H9 (cell line): Measurements from ENCODE around the gene PSME1. TPM values are rescaled to one million over a fixed set of nuclear protein-coding genes. Genes with fewer than 3 reads are reported as not detected.

Experiments
- DNase-seq: peaks from one replicate; pipeline ENCODE4 v3.0.0-alpha.2; 2017
- H2AFZ ChIP-seq: one replicate; pipeline ENCODE4 v1.6.1; 2013; ENCODE audit warnings: mild to moderate bottlenecking, low read length, control low read depth, moderate library complexity
- H2AK5ac ChIP-seq: 2 replicates; pipeline ENCODE4 v1.6.1; 2013; ENCODE audit warnings: low read length, control low read depth, mixed read lengths; ENCODE audit not compliant: insufficient read length
- H2BK120ac ChIP-seq: one replicate; pipeline ENCODE4 v1.6.1; 2013; ENCODE audit warnings: low read depth, mild to moderate bottlenecking, low read length, control low read depth, inconsistent platforms; ENCODE audit not compliant: poor library complexity, severe bottlenecking
- H2BK12ac ChIP-seq: 2 replicates; pipeline ENCODE4 v1.6.1; 2013; ENCODE audit warnings: low read length, control low read depth, mixed read lengths, low read depth; ENCODE audit not compliant: insufficient read length
- H2BK15ac ChIP-seq: 2 replicates; pipeline ENCODE4 v1.6.1; 2013; ENCODE audit warnings: low read depth, low read length, control low read depth
- H2BK20ac ChIP-seq: one replicate; pipeline ENCODE4 v1.6.1; 2013; ENCODE audit warnings: low read depth, mild to moderate bottlenecking, low read length, control low read depth, inconsistent platforms; ENCODE audit not compliant: poor library complexity, severe bottlenecking
- H2BK5ac ChIP-seq: 2 replicates; pipeline ENCODE4 v1.6.1; 2013; ENCODE audit warnings: low read length, control low read depth, mixed read lengths; ENCODE audit not compliant: insufficient read length
- H3K14ac ChIP-seq: 2 replicates; pipeline ENCODE4 v1.6.1; 2013; ENCODE audit warnings: low read length, control low read depth; ENCODE audit not compliant: insufficient read depth
- H3K18ac ChIP-seq: 2 replicates; pipeline ENCODE4 v1.6.1; 2013; ENCODE audit warnings: low read depth, mild to moderate bottlenecking, mixed read lengths, low read length, control low read depth; ENCODE audit not compliant: insufficient read length
- H3K23ac ChIP-seq: 2 replicates; pipeline ENCODE4 v1.6.1; 2013; ENCODE audit warnings: low read length, control low read depth, mixed read lengths, low read depth; ENCODE audit not compliant: insufficient read length
- H3K23me2 ChIP-seq: 2 replicates; pipeline ENCODE4 v1.6.1; 2013; ENCODE audit warnings: low read depth, mild to moderate bottlenecking, mixed read lengths, low read length, control low read depth; ENCODE audit not compliant: insufficient read length, poor library complexity, severe bottlenecking
- H3K27ac ChIP-seq: 2 replicates; pipeline ENCODE4 v1.5.1; 2013; ENCODE audit warnings: low read length, control low read depth, mixed read lengths, low read depth; ENCODE audit not compliant: insufficient read length
- H3K27me3 ChIP-seq: 2 replicates; pipeline ENCODE4 v1.6.1; 2013; ENCODE audit warnings: low read length, control low read depth, inconsistent platforms; ENCODE audit not compliant: insufficient read depth
- H3K4ac ChIP-seq: 2 replicates; pipeline ENCODE4 v1.6.1; 2013; ENCODE audit warnings: low read depth, mild to moderate bottlenecking, control low read depth, inconsistent platforms, low read length, moderate library complexity
- H3K4me1 ChIP-seq: 2 replicates; pipeline ENCODE4 v1.6.1; 2013; ENCODE audit warnings: low read length, control low read depth, inconsistent platforms; ENCODE audit not compliant: insufficient read depth
- H3K4me2 ChIP-seq: 2 replicates; pipeline ENCODE4 v1.6.1; 2013; ENCODE audit warnings: low read length, control low read depth, mixed read lengths; ENCODE audit not compliant: insufficient read length, insufficient read depth
- H3K56ac ChIP-seq: 2 replicates; pipeline ENCODE4 v1.6.1; 2013; ENCODE audit warnings: low read depth, mild to moderate bottlenecking, mixed read lengths, low read length, control low read depth; ENCODE audit not compliant: insufficient read length
- H3K79me1 ChIP-seq: 2 replicates; pipeline ENCODE4 v1.6.1; 2013; ENCODE audit warnings: low read depth, mild to moderate bottlenecking, moderate library complexity, low read length, control low read depth, inconsistent platforms; ENCODE audit not compliant: insufficient read depth, poor library complexity, severe bottlenecking
- H3K79me2 ChIP-seq: 2 replicates; pipeline ENCODE4 v1.6.1; 2013; ENCODE audit warnings: low read length, control low read depth, inconsistent platforms; ENCODE audit not compliant: insufficient read depth
- H3K9ac ChIP-seq: 2 replicates; pipeline ENCODE4 v1.6.1; 2013; ENCODE audit warnings: low read length, control low read depth, mixed read lengths; ENCODE audit not compliant: insufficient read length; ENCODE audit errors: extremely low read depth
- H3K9me3 ChIP-seq: one replicate; pipeline ENCODE4 v1.6.1; 2013; ENCODE audit warnings: low read depth, low read length, inconsistent platforms; ENCODE audit not compliant: control insufficient read depth
- H3T11ph ChIP-seq: one replicate; pipeline ENCODE4 v1.6.1; 2013; ENCODE audit warnings: mild to moderate bottlenecking, low read length, control low read depth, inconsistent platforms
- H4K20me1 ChIP-seq: one replicate; pipeline ENCODE4 v1.6.1; 2013; ENCODE audit not compliant: control insufficient read depth, insufficient read length, insufficient read depth
- H4K5ac ChIP-seq: 2 replicates; pipeline ENCODE4 v1.6.1; 2013; ENCODE audit warnings: low read depth, mild to moderate bottlenecking, mixed read lengths, low read length, control low read depth; ENCODE audit not compliant: insufficient read length
- H4K8ac ChIP-seq: replicated peaks from 2 replicates; pipeline ENCODE4 v1.6.1; 2013; ENCODE audit warnings: low read length, control low read depth, mixed read lengths, low read depth; ENCODE audit not compliant: insufficient read length
- H4K91ac ChIP-seq: 2 replicates; pipeline ENCODE4 v1.6.1; 2013; ENCODE audit warnings: low read depth, mild to moderate bottlenecking, moderate library complexity, mixed read lengths, low read length, control low read depth; ENCODE audit not compliant: insufficient read length
- H3K27ac Mint-ChIP-seq, 3 experiments: 2 replicates in 2 of 3; 3 replicates in 1 of 3; pipeline ENCODE4 v1.8.0; 2020 to 2021; ENCODE audit warnings: mixed read lengths in 3 of 3, mild to moderate bottlenecking in 1 of 3, moderate library complexity in 1 of 3
- H3K27me3 Mint-ChIP-seq: 2 replicates; pipeline ENCODE4 v1.8.0; 2021; ENCODE audit warnings: low read depth, mild to moderate bottlenecking, moderate library complexity, mixed read lengths
- H3K36me3 Mint-ChIP-seq, 3 experiments: 2 replicates in 2 of 3; 3 replicates in 1 of 3; pipeline ENCODE4 v1.8.0; 2020 to 2021; ENCODE audit warnings: low read depth in 3 of 3, mixed read lengths in 3 of 3; ENCODE audit not compliant: insufficient read depth in 1 of 3
- H3K4me1 Mint-ChIP-seq, 2 experiments: 2 replicates each; pipeline ENCODE4 v1.8.0; 2020; ENCODE audit warnings: mixed read lengths in 2 of 2
- H3K4me3 Mint-ChIP-seq, 2 experiments: 2 replicates in 1 of 2; 3 replicates in 1 of 2; pipeline ENCODE4 v1.8.0; 2020 to 2021; ENCODE audit warnings: mild to moderate bottlenecking in 2 of 2, mixed read lengths in 2 of 2, moderate library complexity in 1 of 2
- H3K9me3 Mint-ChIP-seq, 2 experiments: 2 replicates in 1 of 2; 3 replicates in 1 of 2; pipeline ENCODE4 v1.8.0; 2020; ENCODE audit warnings: mild to moderate bottlenecking in 2 of 2, mixed read lengths in 2 of 2, moderate library complexity in 1 of 2
- WGBS: extraction: QIAGEN DNeasy Blood & Tissue Kit; methylation state at CpG from one replicate; pipeline ENCODE4 v1.1.7; 2013; ENCODE audit warnings: missing lambda C conversion rate, low lambda C conversion rate, mixed read lengths; ENCODE audit not compliant: insufficient read length; ENCODE audit errors: extremely low coverage; 5-methylcytosine and 5-hydroxymethylcytosine counted together
- total RNA-seq: library from RNA; stranded (reverse); gene quantifications from 2 replicates; pipeline ENCODE4 v1.2.1, GENCODE V29; 2021
- TF ChIP-seq, protein P1 (sequence below): fragments of 200-600 bp; sonication (generic); conservative IDR thresholded peaks from 3 replicates; pipeline ENCODE4 v1.8.0; 2021; ENCODE audit warnings: antibody characterized with exemption, mild to moderate bottlenecking

PSME1 gene
- total RNA-seq, 1 experiment from 2014 or later = 109 TPM

DNA sequence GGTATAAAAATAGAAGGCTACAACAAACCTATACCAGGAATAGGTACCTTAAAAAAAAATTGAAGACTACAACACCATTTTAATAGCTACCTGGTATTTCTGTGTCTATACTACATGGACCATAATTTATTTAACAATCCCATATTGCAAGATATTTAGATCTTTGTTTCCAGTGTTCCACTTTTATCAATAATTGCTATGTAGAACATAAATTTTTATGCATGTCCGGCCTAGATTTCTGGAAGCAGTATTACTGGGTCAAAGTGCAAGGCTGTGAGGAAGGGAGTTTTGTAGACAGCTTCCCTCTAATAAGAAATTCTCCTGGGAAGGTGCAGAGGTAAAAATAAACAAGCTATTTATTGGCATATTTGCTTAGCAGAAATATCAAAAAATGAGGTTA, 25.5 kb upstream of the PSME1 start:
- H3K9me3 Mint-ChIP-seq = no peaks in the 10 kb centered on the region; a peak in 1 of 5 replicates

More for the DNA sequence above, 25.5 kb upstream of the PSME1 start:
- H3K4me2 ChIP-seq = no peak overlapping the region
- H4K5ac ChIP-seq = no peak overlapping the region
- peaks cover 3% of the 10 kb centered on the region; the same call in 1 of the 2 replicates for H3K27me3 Mint-ChIP-seq
- peaks cover 12% of the 10 kb centered on the region for H3K23me2 ChIP-seq
- H2BK5ac ChIP-seq = no peak overlapping the region
- H3K27ac ChIP-seq = no peak overlapping the region
- H3K18ac ChIP-seq = no peak overlapping the region
- no peak overlapping the region for H2BK20ac ChIP-seq
- H4K20me1 ChIP-seq = no peaks in the 10 kb centered on the region
- H3K4me3 Mint-ChIP-seq = no peak overlapping the region
- no peaks in the 10 kb centered on the region for H3K27me3 ChIP-seq
- TF ChIP-seq, protein P1, sequence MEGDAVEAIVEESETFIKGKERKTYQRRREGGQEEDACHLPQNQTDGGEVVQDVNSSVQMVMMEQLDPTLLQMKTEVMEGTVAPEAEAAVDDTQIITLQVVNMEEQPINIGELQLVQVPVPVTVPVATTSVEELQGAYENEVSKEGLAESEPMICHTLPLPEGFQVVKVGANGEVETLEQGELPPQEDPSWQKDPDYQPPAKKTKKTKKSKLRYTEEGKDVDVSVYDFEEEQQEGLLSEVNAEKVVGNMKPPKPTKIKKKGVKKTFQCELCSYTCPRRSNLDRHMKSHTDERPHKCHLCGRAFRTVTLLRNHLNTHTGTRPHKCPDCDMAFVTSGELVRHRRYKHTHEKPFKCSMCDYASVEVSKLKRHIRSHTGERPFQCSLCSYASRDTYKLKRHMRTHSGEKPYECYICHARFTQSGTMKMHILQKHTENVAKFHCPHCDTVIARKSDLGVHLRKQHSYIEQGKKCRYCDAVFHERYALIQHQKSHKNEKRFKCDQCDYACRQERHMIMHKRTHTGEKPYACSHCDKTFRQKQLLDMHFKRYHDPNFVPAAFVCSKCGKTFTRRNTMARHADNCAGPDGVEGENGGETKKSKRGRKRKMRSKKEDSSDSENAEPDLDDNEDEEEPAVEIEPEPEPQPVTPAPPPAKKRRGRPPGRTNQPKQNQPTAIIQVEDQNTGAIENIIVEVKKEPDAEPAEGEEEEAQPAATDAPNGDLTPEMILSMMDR = no peak
- H3K27ac Mint-ChIP-seq = no peak overlapping the region
- no peak overlapping the region for H2BK15ac ChIP-seq
- H3K9me3 ChIP-seq = no peaks in the 10 kb centered on the region
- no peak overlapping the region for H2AK5ac ChIP-seq
- no peaks in the 10 kb centered on the region for H3K4me1 ChIP-seq
- peaks cover 6 to 7% of the 10 kb centered on the region in 2 experiments for H3K4me1 Mint-ChIP-seq
- no peak overlapping the region for H3K23ac ChIP-seq
- H3K4ac ChIP-seq = no peak overlapping the region
- peaks cover 0 to under 1% (median under 1%) of the 10 kb centered on the region in 3 experiments; a peak in 3 of 7 replicates for H3K36me3 Mint-ChIP-seq
- H3K56ac ChIP-seq = no peak overlapping the region
- no peak overlapping the region for H4K8ac ChIP-seq
- no peak overlapping the region for H2AFZ ChIP-seq
- H3T11ph ChIP-seq = no peak overlapping the region
- no peak overlapping the region for H2BK120ac ChIP-seq
- H3K14ac ChIP-seq = no peak overlapping the region
- no peak for DNase-seq
- H3K79me1 ChIP-seq = no peaks in the 10 kb centered on the region
- no peak overlapping the region for H4K91ac ChIP-seq
- H3K9ac ChIP-seq = no peak overlapping the region
- WGBS = no CpG with 5 or more reads among the region's 1 CpG
- H2BK12ac ChIP-seq = no peak overlapping the region
- H3K79me2 ChIP-seq = no peaks in the 10 kb centered on the region
